ENCODE data around the gene LONP2.

LONP2 gene

GRCh38 chr16:48244080-48244862 is at the start of gene LONP2:
TSS of gene LONP2 (plus strand) at chr16:48244300. CDS start at chr16:48244389, 89 bp downstream.
- TF ChIP-seq, protein P1, sequence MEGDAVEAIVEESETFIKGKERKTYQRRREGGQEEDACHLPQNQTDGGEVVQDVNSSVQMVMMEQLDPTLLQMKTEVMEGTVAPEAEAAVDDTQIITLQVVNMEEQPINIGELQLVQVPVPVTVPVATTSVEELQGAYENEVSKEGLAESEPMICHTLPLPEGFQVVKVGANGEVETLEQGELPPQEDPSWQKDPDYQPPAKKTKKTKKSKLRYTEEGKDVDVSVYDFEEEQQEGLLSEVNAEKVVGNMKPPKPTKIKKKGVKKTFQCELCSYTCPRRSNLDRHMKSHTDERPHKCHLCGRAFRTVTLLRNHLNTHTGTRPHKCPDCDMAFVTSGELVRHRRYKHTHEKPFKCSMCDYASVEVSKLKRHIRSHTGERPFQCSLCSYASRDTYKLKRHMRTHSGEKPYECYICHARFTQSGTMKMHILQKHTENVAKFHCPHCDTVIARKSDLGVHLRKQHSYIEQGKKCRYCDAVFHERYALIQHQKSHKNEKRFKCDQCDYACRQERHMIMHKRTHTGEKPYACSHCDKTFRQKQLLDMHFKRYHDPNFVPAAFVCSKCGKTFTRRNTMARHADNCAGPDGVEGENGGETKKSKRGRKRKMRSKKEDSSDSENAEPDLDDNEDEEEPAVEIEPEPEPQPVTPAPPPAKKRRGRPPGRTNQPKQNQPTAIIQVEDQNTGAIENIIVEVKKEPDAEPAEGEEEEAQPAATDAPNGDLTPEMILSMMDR (IDR thresholded peaks at IDR 0.05; ENCODE audit: control extremely low read depth, extremely low read depth, low read depth, missing control alignments), result no peak
- CTCF ChIA-PET, result interaction anchor here (1.0 kb wide), 1 partner anchor 13 kb away, joined by 3 read pairs; no protein-coding TSS in a partner anchor
- POLR2A ChIA-PET, result interaction anchor here (0.7 kb wide), 1 partner anchor 386 kb away, joined by 3 read pairs; no protein-coding TSS in a partner anchor
- peak; percentile 91 for DNase-seq (ENCODE audit: extremely low spot score)

DNA sequence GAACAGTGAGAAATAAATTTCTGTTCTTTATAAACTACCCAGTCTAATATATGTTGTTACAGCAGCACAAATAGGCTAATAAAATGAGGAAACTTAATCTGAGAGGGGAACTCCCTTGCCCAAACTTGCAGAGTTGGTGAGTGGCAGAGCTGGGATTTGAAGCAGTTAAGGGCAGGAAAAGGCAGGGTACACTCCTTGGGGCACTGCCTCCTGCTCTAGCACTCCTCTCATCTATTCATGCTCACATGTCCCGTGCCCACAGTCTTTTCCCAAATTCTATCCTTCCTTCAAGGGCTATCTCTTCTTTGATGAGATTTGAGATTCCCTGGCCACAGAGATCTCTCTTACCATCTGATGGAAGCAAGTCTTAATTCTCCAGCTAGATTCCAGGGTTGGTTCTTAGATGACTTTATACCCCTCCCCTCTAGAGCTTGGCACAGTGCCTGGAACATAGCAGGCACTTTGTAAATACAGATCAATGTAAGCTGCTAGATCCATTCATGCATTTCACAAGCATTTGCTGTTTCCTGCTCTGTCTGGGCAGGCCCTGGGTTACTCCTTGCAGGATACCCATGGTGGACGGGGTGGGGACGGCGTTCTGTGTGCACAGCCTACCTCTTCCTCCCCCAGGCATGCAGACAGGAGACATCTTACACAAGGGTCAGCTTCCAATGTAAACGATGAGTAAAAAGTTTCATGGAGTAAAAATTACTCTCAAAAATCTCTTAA is 49.1 kb upstream of the LONP2 start:
- no peak for DNase-seq (ENCODE audit: extremely low spot score)
- TF ChIP-seq, protein P1 (IDR thresholded peaks at IDR 0.05; ENCODE audit: control extremely low read depth, extremely low read depth, low read depth, missing control alignments), result no peak
- ChIA-PET POLR2A (no interaction called here), CTCF (interaction anchor here (1.6 kb wide), 1 partner anchor 12 kb away, joined by 3 read pairs; no protein-coding TSS in a partner anchor)

DNA sequence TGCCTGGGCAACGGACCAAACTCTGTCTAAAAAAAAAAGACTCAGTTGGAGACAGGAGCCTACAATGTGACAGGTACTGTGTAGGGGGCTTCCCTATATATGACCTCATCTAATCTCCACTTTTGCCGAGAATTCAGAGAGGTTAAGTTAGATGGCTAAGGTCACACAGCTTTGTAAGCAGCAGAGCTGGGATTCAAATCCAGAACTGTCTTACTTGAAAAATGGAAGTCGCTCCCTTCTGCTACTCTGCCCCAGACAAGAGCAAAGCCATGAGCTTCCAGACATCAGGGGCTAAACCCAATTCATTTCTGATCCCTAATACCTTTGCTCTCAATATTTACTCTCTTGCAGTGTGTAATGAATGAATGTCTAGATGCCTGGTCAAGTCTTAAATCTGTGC is 46.8 kb upstream of the LONP2 start:
- DNase-seq (ENCODE audit: extremely low spot score), result no peak
- CTCF ChIA-PET, result interaction anchor here (1.3 kb wide), 1 partner anchor 13 kb away, joined by 4 read pairs; no protein-coding TSS in a partner anchor
- TF ChIP-seq, protein P1 (IDR thresholded peaks at IDR 0.05; ENCODE audit: control extremely low read depth, extremely low read depth, low read depth, missing control alignments), result no peak
- POLR2A ChIA-PET, result no interaction called here

- TF ChIP-seq, protein P1 (IDR thresholded peaks at IDR 0.05; ENCODE audit: control extremely low read depth, extremely low read depth, low read depth, missing control alignments), result no peak
- CTCF ChIA-PET, result interaction anchor here (1.1 kb wide), 1 partner anchor 9 kb away, joined by 3 read pairs; no protein-coding TSS in a partner anchor
- POLR2A ChIA-PET, result no interaction called here
- DNase-seq (ENCODE audit: extremely low spot score), result no peak
Measured at GRCh38 chr16:48201515-48202201, 42.4 kb upstream of the LONP2 start.

- DNase-seq (ENCODE audit: extremely low spot score), result no peak
- TF ChIP-seq, protein P1 (IDR thresholded peaks at IDR 0.05; ENCODE audit: control extremely low read depth, extremely low read depth, low read depth, missing control alignments), result no peak
- CTCF ChIA-PET, result no interaction called here
- POLR2A ChIA-PET, result no interaction called here
Measured at GRCh38 chr16:48203974-48204824, 39.9 kb upstream of the LONP2 start.
